Left hindlimb (tissue), 1 donor: ENCODE data around the gene CENPU.
"Not testable (repeated sequence)": the region's sequence is repeated elsewhere in the genome, so short reads cannot be mapped to it uniquely, and the experiment has no call there.

Experiments
- DNase-seq: peaks from one replicate; pipeline ENCODE4 v3.0.0-alpha.2; 2018

CENPU gene, protein sequence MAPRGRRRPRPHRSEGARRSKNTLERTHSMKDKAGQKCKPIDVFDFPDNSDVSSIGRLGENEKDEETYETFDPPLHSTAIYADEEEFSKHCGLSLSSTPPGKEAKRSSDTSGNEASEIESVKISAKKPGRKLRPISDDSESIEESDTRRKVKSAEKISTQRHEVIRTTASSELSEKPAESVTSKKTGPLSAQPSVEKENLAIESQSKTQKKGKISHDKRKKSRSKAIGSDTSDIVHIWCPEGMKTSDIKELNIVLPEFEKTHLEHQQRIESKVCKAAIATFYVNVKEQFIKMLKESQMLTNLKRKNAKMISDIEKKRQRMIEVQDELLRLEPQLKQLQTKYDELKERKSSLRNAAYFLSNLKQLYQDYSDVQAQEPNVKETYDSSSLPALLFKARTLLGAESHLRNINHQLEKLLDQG

DNA sequence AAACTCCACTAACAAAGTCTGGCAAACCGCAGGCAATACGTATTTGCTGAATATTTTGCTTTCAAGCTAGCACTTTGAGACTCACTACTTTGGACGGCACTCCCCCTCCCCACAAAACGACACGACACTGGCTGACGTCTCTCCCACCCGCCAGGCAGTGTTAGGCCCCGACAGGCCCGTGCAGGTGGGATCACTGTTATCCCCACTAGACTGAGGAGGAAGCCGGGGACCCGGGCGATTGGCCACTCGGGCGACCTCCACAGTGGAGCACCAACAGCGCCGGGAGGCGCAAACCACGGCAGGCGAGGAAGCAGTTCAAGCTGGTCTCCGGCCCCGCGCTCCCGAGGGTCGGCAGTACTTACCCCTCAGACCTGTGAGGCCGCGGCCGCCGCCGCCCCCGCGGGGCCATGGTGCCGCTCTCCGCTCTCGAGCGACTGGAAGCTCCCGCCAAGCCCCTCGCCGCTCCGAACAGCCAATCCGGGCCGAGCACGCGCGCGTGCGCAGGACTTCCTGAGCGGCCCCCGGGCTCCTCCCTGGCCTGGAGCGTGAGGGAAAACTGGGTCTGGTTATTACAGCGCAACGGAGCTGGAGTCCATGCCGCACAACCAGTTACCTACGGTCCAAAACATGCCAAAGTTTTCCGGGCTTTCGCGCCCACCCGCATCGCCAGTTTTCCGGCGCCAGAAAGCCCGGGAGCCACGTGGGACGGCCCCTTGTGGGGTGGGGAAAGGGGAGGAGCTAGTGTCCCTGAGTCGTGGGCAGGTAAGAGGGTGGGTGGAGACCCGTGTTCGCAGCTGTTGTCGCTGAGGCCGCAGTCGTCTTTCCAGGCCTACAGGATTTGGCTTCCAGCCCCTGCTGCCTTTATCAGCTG is at the start of gene CENPU:
CENPU (minus strand) TSS at position 443 of the 871 bp plus-strand sequence; CDS start at position 409, 34 bp downstream.
- DNase-seq: peak; percentile 99

DNA sequence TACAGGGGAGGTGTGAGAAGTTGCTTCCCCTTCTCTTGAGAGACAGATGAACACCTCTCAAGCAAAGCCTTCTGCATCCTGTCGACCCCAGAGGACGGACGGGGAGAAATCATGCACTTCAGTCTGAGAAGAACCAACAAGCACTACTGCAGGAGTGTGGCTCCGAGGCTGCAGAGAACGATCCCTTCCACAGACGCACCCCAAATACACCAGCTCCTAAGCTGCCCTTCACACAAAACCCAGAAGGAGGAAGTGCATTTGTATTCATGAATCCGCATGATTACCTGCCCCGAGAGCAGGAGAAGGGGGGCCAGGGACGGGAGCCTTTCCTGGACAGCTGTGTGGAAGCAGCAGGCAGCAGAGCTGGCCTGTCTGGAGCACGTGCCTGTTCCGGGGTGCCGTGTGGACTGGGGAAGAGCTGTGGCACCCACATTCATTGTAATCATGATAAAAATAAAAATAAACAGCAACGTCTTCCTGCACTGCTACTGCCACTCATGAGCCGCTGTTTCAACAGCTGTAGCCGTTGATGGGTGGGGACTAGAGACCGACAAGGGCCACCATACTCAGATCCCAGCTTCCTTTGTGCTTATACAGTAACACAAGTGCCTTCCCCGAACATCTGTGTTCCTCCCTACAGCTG is 49.0 kb upstream of the CENPU start:
- no peak for DNase-seq

DNA sequence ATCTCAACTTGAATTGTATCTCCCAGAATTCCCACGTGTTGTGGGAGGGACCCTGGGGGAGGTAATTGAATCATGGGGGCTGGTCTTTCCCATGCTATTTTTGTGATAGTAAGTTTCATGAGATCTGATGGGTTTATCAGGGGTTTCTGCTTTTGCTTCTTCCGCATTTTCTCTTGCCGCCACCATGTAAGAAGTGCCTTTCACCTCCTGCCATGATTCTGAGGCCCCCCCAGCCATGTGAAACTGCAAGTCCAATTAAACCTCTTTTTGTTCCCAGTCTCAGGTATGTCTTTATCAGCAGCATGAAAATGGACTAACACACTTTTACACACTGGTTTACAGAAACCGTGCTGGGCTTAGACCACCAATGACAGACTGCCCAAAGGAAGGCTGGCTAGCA is 45.3 kb upstream of the CENPU start:
- DNase-seq: not testable (repeated sequence)

GRCh38 chr4:184778325-184778724 is 44.4 kb upstream of the CENPU start:
- DNase-seq: no peak

GRCh38 chr4:184776821-184777220 is 42.9 kb upstream of the CENPU start:
- DNase-seq: no peak

DNA sequence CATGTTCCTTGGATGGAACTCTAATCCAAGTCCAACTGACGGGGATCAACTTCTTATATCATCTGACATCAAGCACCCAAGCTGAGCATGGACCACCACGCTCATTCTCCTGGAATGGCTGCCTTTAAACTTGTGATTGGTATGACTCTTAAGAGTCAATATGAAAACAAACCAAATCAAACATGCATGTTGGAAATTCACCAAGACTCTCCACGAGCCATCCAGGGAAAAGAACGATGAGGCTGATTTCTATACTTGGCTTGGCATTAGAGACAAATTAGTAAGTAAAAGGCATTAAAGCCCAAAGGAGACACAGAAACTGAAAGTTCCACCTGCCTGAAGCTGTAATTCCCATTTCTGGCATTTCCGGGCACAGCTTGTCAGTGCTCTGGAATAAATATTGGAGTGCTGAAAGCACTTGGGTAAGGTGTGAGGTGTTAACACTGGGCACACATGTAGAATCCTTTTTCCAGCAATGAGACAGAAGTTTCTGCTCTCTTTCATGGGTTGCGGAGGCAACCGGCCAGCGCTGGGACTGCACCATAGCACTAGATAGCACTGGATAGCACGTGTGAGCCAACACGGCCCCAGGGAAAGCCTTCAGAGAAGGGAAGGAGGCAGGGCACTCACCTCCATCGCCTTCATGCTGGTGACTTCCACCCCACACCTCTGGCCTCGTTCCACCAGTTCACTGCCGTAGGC is 42.1 kb upstream of the CENPU start:
- DNase-seq: no peak

GRCh38 chr4:184774152-184774551 is 40.3 kb upstream of the CENPU start:
- DNase-seq: no peak

DNA sequence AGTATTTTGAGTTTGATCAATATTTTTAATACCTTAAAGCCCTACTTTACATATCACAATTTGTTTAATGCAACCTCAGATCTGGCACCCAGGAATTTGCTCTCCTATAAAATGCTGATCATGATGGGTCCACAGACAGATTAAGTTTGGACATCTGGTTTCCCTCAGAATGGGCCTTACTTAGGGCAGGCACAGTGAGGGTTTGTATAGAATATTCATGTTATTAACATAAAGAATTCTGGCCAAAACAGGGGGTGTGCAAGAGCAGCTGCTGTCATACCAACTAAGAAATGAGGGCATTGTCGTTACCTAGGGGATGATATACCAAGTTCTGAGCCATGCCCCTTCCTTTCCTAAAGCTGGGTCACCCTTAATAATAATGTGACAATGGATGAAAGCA is 37.5 kb upstream of the CENPU start:
- DNase-seq: no peak

- DNase-seq: no peak
These were observed 35.4 kb upstream of the CENPU start for GRCh38 chr4:184769141-184769765.

DNA sequence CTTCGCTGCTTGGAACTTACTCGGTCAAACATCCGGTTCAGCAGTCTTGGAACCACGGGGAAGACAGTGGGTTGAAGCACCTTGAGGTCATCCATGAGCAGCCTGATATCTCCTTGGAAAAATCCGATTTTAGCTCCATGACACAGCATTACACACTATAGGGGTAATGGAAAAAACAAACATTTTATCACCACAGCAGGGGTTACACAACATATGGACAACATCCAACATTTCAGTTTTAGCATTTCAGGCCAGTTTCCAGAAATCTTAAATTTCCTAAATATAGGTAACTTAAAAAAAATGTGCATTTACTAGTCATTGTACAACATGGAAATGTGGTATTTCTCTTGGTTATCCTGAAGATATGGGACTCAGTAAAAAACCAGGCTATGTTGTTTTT is 34.4 kb upstream of the CENPU start:
- DNase-seq: no peak

DNA sequence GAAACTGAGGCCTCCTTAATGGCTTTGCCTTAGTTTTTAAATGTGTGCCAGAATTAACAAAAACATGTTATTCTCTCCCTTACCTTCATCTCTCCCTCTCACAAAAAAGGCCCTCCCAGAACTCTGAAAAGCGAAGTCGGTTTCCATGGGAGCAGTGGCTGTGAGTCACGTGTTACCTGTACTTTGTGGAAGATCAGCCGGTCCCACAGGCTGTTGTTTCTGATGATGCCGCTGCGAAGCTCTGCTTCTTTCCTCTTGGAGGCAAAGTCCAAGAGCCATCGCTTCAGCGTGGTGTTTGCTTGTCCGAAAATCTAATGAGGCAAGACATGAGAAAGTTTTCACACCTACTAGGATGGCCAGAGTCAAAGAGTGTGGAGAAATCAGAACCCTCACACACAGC is 32.5 kb upstream of the CENPU start:
- no peak for DNase-seq

DNA sequence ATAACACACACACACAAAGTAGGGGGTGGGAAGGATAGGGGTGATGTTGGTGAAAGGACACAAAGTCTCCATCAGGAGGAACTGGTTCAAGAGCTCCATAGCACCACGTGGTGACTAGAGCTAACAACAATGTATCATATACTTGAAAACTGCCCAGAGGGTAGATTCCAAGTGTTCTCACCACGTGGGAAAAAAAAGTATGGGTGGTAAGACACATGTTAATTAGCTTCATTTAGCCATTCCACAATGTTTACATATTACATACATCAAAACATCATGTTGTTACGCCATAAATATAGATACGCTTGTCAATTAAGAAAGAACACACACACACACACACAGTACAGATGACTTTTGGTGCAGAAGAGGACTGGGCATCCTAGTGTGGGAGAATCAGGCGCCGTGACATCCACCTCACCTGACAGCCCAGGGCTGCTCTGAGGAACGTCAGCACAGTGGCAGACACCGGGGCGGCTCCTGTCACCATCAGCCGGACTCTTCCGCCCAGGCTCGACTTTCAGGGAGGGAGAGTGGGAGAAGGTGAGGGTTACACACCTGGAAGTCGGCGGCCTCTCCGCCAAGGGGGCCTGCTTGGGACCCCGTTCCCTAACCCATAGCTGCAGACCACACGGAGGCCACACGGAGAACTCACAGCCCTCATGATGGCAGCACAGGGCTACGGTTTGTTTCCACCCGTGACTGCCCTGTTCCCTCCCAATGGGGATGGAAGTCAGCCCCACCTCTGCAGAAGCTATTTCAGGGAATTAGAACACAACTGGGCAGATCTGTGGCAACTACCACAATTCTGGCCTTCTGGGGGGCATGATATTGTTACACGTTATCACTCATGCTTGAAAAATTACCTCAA is 31.8 kb upstream of the CENPU start:
- DNase-seq: no peak

- DNase-seq: no peak
These were observed 30.7 kb upstream of the CENPU start for GRCh38 chr4:184764601-184765000.

- DNase-seq: peak; percentile 83
These were observed 29.4 kb upstream of the CENPU start for GRCh38 chr4:184763150-184763780.

DNA sequence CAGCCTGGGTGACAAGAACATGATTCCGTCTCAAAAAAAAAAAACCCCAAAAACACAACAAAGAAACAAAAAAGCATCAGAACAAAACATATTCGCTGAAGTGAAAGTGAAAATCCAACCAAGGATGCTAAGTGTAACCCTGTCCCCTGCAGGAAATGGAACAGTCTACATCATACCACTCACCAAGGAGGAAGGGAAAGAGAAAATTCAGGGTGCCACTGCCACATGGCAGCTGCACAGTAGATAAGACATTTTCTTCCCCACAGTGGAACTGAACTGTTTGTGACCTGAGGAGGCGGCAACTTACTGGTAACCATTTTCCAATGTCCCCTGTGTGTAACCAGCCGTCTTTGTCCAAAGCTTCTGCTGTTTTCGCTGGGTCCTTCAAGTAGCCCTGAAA is 28.2 kb upstream of the CENPU start:
- DNase-seq: no peak

DNA sequence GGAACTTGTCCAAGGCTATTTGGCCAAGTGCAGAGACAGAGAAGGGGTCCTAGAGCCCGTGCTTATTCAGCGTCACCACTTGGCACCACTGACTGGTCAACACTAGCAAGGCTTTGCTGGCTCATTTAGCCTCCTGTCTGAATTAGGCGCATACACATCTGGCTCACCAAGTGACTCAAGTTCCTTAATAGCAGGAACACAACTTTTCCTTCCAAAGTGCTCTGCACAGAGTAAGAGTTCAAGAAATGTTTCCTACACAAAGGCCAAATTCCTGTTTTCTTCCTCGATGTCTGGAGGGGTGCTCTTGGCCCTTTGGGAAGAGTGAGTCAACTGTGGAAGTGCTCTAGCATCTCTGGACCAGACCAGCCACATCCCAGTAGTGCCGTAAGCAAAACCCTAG is 26.8 kb upstream of the CENPU start:
- DNase-seq: no peak

DNA sequence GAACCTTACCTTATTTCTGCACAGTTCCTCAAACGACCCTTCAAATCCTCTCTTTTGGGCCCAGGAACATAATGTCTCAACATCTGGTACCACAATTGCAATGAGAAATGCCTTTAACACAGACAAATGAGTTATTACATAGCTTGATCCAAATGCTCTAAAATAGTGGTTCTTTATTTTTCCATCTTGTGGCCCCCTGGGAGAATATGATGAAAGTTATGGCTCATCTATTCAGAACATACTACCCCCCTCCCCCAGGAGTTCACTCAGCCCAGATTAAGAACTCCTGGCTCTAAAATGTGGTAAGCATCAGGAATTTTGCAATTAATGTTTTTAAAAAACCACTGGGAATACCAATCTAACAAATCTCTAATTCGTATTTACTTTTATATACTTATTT is 23.9 kb upstream of the CENPU start:
- no peak for DNase-seq

DNA sequence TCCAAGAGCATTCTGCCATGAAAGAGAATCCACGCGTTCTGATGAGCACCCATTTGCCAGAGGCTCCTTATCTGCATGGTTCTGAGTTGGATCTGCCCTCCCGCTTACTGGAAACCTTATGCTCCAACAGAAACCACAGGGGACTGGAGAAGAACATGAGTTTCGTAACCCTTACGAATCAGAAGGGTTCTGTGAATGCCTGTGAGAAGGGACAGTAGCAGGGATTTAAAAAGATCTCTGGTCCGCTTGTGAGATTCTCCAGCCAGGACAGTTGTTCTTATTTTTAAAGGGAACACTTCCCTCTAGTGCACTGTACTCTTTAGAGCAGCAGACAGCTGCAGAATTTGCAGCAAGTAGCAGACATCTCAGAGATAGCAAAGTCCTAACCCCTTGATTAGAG is 22.5 kb upstream of the CENPU start:
- no peak for DNase-seq

- DNase-seq: no peak
These were observed 21.4 kb upstream of the CENPU start for GRCh38 chr4:184755278-184755677.

DNA sequence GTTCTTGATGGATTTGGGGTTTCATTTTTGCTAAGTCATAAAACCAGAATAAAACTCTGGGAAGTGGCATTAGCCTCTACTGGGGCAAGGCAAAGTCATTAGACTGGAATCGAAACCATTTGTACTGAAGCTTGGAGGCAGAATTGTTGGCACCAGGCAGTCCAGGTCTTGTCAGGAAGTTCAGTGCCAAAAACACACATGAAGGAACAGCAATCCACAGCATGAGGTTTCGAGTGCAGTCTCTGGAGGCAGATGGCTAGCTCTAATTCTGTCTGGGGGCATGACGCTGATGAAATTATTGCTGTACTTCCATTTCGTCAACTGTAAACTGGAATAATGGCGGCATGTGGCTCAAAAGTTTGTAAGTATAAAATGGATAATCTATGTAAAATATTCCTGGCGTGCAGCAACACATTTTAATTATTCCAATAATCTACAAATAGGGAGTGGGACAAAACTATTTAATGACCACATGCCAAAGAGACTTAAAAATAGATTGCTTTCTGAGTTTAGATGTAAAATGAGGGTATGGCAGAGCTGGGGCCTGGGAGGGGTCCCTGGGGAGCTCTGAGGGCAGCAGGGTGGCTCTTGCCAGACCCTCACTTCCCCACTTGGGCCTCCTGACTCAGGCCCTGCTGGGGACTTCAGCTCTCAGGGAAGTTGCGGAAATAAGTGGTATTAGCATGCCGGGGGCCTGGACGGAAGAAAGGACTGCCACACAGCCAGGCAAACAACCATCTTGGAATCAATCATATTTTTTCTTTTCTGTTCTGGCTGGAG is 18.8 kb upstream of the CENPU start:
- no peak for DNase-seq
